Dedifferentiated amniotic fluid mesenchymal stem cell (primary cell): ENCODE results near the gene CCNF.
"Not testable (repeated sequence)": the region's sequence is repeated elsewhere in the genome, so short reads cannot be mapped to it uniquely, and the experiment has no call there.

Experiments used
- DNase-seq: peaks from one replicate; pipeline ENCODE4 v3.0.0-alpha.2; 2016; ENCODE audit errors: extremely low spot score

Gene CCNF

GRCh38 chr16:2429034-2429770, at the start of gene CCNF:
TSS of gene CCNF (plus strand) at chr16:2429447. CDS start at chr16:2429482, 35 bp downstream.
- peak; percentile 94 for DNase-seq

DNA sequence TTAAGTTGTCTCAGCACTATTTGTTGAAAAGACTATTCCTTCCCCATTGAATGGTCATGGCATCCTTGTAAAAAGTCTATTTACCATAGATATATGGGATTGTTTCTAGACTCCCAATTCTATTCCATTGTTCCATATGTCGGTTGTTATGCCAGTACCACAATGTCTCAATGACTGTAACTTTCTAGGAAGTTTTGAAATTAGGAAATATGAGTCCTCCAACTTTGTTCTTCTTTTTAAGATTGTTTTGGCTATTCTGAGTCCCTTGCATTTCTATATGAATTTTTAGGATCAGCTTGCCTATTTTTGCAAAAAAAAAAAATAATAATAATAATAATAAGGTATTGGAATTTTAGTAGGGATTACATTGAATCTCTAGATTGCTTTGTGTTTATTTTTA, 45.7 kb upstream of the CCNF start:
- no peak for DNase-seq

DNA sequence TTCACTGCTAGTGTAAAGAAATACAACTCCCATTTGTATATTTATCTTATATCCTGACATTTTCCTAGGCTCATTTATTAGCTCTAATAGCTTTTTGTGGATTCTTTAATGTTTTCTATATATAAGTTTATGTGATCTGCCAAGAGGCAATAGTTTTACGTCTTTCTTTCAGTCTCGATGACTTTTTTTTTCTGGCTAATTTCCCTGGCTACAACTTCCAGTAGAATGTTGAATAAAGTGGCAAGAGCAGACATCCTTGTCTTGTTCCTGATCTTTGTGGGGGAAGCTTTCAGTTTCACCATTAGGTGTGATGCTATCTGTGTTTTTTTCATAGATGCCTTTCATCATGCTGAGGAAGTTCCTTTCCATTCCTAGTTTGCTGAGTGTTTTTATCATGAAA, 44.8 kb upstream of the CCNF start:
- no peak for DNase-seq

DNA sequence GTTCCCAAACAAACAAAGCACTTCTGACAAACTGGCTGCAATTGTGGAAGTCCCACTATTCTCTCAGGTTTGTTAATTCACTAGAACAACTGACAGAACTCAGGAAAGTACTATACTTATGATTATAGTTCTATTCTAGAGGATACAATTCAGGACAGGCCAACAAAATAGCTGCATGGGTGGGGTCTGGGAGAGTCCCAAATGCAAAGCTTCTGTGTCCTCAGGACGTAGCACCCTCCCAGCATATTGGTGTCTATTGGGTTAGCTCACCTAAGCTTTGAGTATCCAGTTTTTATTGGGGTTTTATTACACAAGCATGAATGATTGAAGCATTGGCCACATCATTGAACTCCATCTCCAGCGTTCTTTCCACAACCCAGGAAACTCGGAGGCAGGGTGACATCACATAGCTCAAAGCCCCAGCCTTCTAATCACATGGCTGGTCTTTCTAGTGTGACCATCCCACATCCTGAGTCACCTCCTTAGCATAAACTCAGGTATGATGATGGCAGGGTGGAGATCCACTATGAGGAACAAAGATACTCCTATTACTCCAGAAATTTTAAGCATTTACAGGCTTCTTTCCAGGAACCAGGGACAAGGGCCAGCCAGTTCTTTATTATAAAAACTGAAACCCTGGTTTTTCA, 43.9 kb upstream of the CCNF start:
- no peak for DNase-seq

DNA sequence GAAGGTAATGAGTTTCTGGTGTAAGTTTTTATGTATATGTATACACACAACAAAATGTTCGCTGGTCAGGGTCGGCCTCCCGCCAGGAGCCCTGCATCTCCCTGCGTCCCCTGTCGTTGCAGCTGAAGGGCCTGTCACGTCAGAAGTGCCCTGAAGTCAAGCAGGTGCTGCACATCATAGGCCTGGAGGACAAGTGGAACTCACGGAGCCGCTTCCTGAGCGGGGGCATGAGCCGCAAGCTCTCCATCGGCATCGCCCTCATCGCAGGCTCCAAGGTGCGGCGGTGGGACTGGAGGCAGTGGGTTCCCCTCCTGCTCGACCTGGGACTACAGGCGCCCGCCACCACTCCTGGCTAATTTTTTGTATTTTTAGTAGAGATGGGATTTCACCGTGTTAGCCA, 43.3 kb upstream of the CCNF start:
- DNase-seq = not testable (repeated sequence)

DNA sequence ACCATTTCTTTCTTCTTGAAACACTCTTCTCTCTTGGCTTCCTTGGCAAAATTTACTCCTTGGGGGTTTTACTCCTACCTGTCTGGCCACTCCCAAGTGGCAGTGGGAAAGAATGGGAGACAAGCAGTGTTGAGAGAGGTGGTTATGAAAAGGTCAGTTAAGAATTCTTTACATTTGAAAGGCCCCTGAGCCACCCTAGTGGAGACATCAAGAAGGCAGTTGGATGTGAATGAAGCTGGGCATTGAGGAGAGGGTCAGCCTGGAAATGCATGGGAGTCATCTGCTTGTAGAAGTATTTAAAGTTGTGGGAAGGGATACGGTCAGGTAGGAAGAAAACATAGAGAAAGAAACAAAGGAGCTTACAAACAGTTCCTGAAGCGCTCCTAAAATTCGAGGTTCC, 42.3 kb upstream of the CCNF start:
- DNase-seq = no peak

DNA sequence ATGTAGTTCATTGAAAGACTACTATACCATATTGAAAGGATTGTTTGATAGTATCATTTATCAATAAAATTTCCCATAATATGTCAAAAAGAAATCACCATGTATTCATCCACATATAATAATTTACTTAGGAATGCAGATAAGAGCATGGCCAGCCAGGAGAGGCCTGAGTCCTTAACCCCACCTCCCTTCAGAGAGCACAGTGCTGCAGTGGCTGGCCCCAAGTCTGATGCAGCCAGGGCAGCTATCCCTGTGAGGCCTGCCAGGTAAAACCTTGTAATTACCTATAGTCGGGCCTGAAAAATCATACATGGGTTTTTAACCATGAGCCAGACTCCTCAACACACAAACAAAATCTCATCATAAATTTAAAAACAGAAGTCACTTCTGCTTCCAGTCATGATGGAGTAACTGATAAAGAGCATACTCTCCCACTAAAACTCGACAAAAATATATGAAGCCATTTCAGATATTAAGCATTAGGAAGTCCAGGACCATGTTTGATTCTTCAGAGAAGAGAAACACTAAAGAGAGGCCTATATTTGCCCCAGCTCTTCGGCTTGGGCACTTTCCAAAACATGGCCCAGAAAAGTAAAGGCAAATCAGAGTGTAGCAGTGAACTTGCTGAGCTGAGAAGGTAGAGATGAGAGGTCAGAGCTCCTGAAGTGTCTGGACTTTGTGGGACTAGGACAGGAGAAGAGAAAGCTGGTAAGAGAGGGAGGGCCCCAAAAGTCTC, 40.9 kb upstream of the CCNF start:
- DNase-seq = no peak

DNA sequence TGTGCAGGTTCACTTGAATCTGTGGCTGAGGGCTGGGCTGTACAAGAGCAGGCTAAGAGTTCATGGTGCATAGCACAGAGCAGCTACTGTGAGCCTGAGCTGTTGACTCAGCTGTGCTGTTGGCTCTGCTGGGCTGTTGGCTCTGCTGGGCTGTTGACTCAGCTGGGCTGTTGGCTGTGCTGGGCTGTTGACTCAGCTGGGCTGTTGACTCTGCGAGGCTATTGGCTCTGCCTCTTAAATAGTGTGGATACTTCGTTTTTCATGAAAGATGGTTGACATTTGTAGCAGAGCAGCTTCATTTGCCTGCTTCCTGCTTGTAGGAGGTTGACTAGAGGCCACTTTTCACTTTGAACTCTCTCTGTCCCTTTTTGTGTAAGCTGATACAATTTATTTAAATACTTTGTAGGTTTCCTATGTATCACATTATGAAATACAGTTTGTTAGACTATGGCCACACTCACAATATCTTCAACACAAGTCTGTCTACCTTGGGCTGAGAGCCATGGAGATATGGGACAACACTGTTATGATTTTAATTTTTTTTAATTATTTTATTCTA, 40.3 kb upstream of the CCNF start:
- DNase-seq = no peak

DNA sequence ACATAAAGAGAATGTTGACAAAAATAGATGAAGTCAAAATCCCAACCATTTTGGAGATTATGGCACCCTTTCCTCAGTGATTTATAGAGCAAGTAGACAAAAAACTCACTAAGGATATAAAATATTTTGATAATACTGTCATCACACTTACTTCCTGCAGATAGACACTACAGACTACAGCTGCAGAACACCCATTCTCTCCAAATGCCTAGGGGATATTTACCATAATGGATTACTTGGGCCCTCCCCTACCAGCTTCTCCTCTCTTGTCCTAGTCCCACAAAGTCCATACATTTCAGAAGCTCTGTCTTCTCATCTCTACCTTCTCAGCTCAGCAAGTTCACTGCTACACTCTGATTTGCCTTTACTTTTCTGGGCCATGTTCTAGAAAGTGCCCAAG, 37.2 kb upstream of the CCNF start:
- DNase-seq = no peak

DNA sequence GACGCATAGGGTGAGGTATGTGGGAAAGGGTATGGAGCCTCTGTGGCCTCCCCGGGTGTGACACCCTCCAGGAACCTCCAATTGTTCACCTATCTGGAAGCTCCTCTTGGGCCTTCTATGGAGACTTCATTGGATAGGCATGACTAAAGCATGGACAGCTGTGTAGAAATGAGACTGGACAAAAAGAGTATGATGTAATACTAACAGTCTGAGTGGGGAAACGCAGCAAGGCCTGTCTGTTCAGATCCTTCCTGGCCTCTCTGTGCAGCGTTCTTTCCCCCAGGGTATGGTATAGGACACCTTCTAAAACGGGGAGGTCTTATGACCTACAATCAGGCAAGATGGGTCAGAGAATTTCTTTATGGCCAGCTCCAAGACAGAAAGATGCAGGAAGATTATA, 30.7 kb upstream of the CCNF start:
- DNase-seq = no peak

- peak; percentile 52 for DNase-seq
Observed at GRCh38 chr16:2404099-2404498, 25.1 kb upstream of the CCNF start.

DNA sequence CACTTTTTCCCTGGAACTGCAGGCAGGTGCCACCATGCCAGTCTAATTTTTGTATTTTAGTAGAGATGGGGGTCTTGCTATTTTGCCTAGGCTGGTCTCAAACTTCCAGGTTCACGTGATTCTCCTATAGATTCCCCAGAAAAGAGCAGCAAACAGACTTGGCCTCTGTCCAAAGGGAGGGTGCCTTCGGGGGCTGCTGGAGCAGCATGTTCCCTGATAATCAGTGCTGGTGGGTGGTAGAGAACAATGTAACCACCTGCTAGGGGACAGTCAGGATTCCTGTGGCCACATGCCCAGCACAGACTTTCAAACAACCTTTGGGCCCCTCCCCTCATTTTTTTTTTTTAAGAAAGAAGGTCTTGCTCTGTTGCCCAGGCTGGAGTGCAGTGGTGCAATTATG, 14.2 kb upstream of the CCNF start:
- DNase-seq = no peak

- no peak for DNase-seq
Observed at GRCh38 chr16:2420035-2420434, 9.2 kb upstream of the CCNF start.

- no peak for DNase-seq
Observed at GRCh38 chr16:2422123-2422867, 7.0 kb upstream of the CCNF start.

- no peak for DNase-seq
Observed at GRCh38 chr16:2424061-2425007, 4.9 kb upstream of the CCNF start.

GRCh38 chr16:2425008-2425518, 4.2 kb upstream of the CCNF start:
- no peak for DNase-seq

DNA sequence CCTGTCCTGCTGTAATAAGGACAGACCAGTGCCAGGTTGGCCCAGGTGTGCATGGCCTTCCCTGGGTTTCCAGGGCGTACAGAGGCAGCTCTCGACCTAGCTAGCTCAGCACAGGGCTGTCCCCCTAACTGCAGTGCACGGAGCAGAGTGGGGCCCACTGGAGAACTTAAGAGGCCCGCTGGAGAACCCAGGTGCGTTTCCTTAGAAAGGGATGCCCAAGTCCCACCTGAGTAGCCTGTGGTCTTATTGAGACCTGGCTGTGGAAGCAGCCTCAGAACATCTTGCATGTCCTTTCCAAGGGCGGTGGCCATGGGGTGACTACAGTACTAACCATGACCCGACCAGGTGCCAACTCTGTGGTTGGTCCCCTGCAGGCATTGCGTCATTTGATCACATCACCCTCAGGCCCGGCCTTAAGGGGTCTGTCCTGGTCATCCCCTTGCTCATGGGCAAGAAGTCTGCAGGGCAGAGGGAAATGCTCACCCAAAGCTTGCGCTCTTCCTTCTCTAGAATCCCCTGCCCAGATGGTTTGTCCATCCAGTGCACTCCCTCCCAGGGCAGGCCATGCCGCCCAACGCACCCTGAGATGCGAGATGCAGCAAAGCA, 3.3 kb upstream of the CCNF start:
- no peak for DNase-seq

GRCh38 chr16:2426941-2427361, 2.3 kb upstream of the CCNF start:
- no peak for DNase-seq

DNA sequence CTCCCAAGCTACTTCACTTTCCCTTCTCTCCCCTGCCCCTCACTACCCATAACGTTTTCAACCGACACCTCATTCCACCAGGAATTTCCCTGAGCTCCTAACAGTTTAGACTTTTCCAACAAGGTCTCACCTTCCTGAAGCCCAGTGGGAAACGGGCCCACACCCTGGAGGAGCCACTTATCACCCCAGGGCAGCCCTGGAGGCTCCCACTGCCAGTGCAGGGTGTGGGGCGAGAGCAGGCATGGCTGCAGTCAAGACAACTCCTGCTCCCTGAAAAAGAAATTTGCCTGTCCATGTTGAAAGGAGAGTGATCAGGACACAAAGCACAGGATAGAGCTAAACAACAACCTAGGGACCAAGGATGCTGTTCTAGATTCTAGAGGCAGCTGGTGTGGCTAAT, 1.7 kb upstream of the CCNF start:
- DNase-seq = no peak
